ENCODE data around the gene HPSE2.

GRCh38 chr10:98624963-98625362 is 610.7 kb downstream of the HPSE2 start:
- no peak for TF ChIP-seq EP300 (IDR thresholded peaks at IDR 0.05; ENCODE audit: borderline replicate concordance in 1 of 2, low read depth in 2 of 2, low read length in 2 of 2)
- TF ChIP-seq ATF2 (IDR thresholded peaks at IDR 0.05; ENCODE audit: low read length), result no peak
- no peak for TF ChIP-seq BRCA1 (IDR thresholded peaks at IDR 0.05; ENCODE audit: low read depth, low read length)
- TF ChIP-seq EZH2 (IDR thresholded peaks at IDR 0.05; ENCODE audit: low read depth, low read length, severe bottlenecking), result no peak
- TF ChIP-seq ATF3 (IDR thresholded peaks at IDR 0.05; ENCODE audit: insufficient read depth, low read depth, low read length), result no peak
- no peak for TF ChIP-seq CTCF (IDR thresholded peaks at IDR 0.05; ENCODE audit: control extremely low read depth in 1 of 3, insufficient read depth in 1 of 3, low read depth in 1 of 3, low read length in 3 of 3)
- TF ChIP-seq POLR2A (IDR thresholded peaks at IDR 0.05; ENCODE audit: control extremely low read depth in 1 of 2, low read depth in 2 of 2, low read length in 2 of 2), result no peak
- no peak for TF ChIP-seq RAD21 (IDR thresholded peaks at IDR 0.05 in 1 of 2, conservative IDR thresholded peaks at IDR 0.05 in 1 of 2; ENCODE audit: low read depth in 2 of 2, low read length in 2 of 2)
- no peak for TF ChIP-seq JUN (IDR thresholded peaks at IDR 0.05; ENCODE audit: low read depth, low read length)
- TF ChIP-seq CREB1 (IDR thresholded peaks at IDR 0.05), result no peak
- TF ChIP-seq RXRA (IDR thresholded peaks at IDR 0.05; ENCODE audit: insufficient read depth, low read depth, low read length), result no peak
- TF ChIP-seq MAFK (IDR thresholded peaks at IDR 0.05; ENCODE audit: low read depth, low read length), result no peak
- TF ChIP-seq RFX5 (IDR thresholded peaks at IDR 0.05; ENCODE audit: borderline replicate concordance, low read depth, low read length), result no peak
- TF ChIP-seq KDM1A (IDR thresholded peaks at IDR 0.05; ENCODE audit: borderline replicate concordance, low read length), result no peak

All from H1 (cell line).